Bronchial epithelial cell (primary cell): ENCODE results near the gene PPP2R2C. TPM values are rescaled to one million over a fixed set of nuclear protein-coding genes. Genes with fewer than 3 reads are reported as not detected.

Experiments used
- DNase-seq: peaks from one replicate; pipeline ENCODE4 v3.0.0-alpha.2; 2010; ENCODE audit warnings: low read depth
- FAIRE-seq: peaks from 2 replicates; lab custom pipeline; 2011; peaks lifted over from hg19 to GRCh38; lab: Jason Lieb, UNC
- H3K27me3 ChIP-seq: 2 replicates; pipeline ENCODE4 v1.5.1; 2011; ENCODE audit warnings: low read length; ENCODE audit not compliant: control insufficient read depth, insufficient read depth
- H3K36me3 ChIP-seq: 2 replicates; pipeline ENCODE4 v1.5.1; 2011; ENCODE audit warnings: low read length; ENCODE audit not compliant: control insufficient read depth, insufficient read depth
- H3K4me3 ChIP-seq: 2 replicates; pipeline ENCODE4 v1.5.1; 2011; ENCODE audit warnings: mild to moderate bottlenecking, low read depth, low read length, control low read depth
- CTCF ChIP-seq: IDR thresholded peaks from 2 replicates; pipeline ENCODE4 v1.5.1; 2011; ENCODE audit warnings: mild to moderate bottlenecking, moderate library complexity, low read length, control low read depth, inconsistent platforms; ENCODE audit not compliant: insufficient read depth, severe bottlenecking
- total RNA-seq: library from RNA; depleted of rRNA; stranded (reverse); fragments of >200 nt; gene quantifications from 2 replicates; pipeline ENCODE4 v1.2.1, GENCODE V29; 2014

The PPP2R2C gene
- total RNA-seq, 1 donor from 2014 or later: 1.1 TPM

GRCh38 chr4:6452897-6453687, 19.3 kb downstream of the PPP2R2C start:
- no peaks in the 10 kb centered on the region for H3K27me3 ChIP-seq
- DNase-seq (no peak), FAIRE-seq (no peak)
- no peak overlapping the region for H3K4me3 ChIP-seq
- TF ChIP-seq CTCF: no peak
- no peaks in the 10 kb centered on the region for H3K36me3 ChIP-seq

GRCh38 chr4:6452116-6452896, 20.1 kb downstream of the PPP2R2C start:
- TF ChIP-seq CTCF: no peak
- no peak for DNase-seq
- H3K4me3 ChIP-seq: no peak overlapping the region
- H3K36me3 ChIP-seq: no peaks in the 10 kb centered on the region
- no peak for FAIRE-seq
- H3K27me3 ChIP-seq: no peaks in the 10 kb centered on the region

- no peaks in the 10 kb centered on the region for H3K27me3 ChIP-seq
- no peak for DNase-seq
- FAIRE-seq: no peak
Measured at GRCh38 chr4:6451309-6451708, 21.1 kb downstream of the PPP2R2C start.

GRCh38 chr4:6450709-6451108, 21.7 kb downstream of the PPP2R2C start:
- Histone ChIP-seq H3K36me3 (no peaks in the 10 kb centered on the region), H3K27me3 (no peaks in the 10 kb centered on the region), H3K4me3 (no peak overlapping the region)
- no peak for TF ChIP-seq CTCF
- FAIRE-seq (no peak), DNase-seq (no peak)

More at GRCh38 chr4:6451309-6451708, 21.1 kb downstream of the PPP2R2C start:
- TF ChIP-seq CTCF: no peak
- H3K36me3 ChIP-seq: no peaks in the 10 kb centered on the region
- H3K4me3 ChIP-seq: no peak overlapping the region

GRCh38 chr4:6449746-6450369, 22.6 kb downstream of the PPP2R2C start:
- no peak for DNase-seq
- H3K36me3 ChIP-seq: no peaks in the 10 kb centered on the region
- H3K27me3 ChIP-seq: no peaks in the 10 kb centered on the region
- FAIRE-seq: no peak
- H3K4me3 ChIP-seq: no peak overlapping the region
- no peak for TF ChIP-seq CTCF
